CD4-positive, alpha-beta T cell treated with Interleukin-2 at 100 ng/mL for 4 hours (primary cell): ENCODE data around the gene MYO9A.

Experiments
- DNase-seq: peaks from one replicate; pipeline ENCODE4 v3.0.0-alpha.2; 2020; ENCODE audit warnings: low spot score

Gene MYO9A

GRCh38 chr15:71781179-71781964 is 336.6 kb downstream of the MYO9A start:
- DNase-seq: no peak

GRCh38 chr15:71780115-71780976 is 337.6 kb downstream of the MYO9A start:
- peak; percentile 18 for DNase-seq

- DNase-seq: no peak
Observed at GRCh38 chr15:71779073-71779797, 338.7 kb downstream of the MYO9A start.

- no peak for DNase-seq
Observed at GRCh38 chr15:71777216-71777943, 340.6 kb downstream of the MYO9A start.

- DNase-seq: no peak
Observed at GRCh38 chr15:71776304-71776703, 341.6 kb downstream of the MYO9A start.

GRCh38 chr15:71775856-71776255 is 342.1 kb downstream of the MYO9A start:
- DNase-seq: no peak

- no peak for DNase-seq
Observed at GRCh38 chr15:71773206-71773859, 344.6 kb downstream of the MYO9A start.
